ENCODE data around the gene IDH1. TPM values are rescaled to one million over a fixed set of nuclear protein-coding genes. Genes with fewer than 3 reads are reported as not detected.
"Not testable (repeated sequence)": the region's sequence is repeated elsewhere in the genome, so short reads cannot be mapped to it uniquely, and the experiment has no call there.

IDH1 gene
- total RNA-seq, 4 donors from 2014 or later, result 22.0 to 28.0 (median 24.8) TPM

GRCh38 chr2:208228476-208228875 lies 26.4 kb downstream of the IDH1 start:
- Histone ChIP-seq H3K9me3 (no peaks in the 10 kb centered on the region), H3K36me3 (no peaks in the 10 kb centered on the region), H3K27ac (replicated peaks in 1 of 4) (no peak overlapping the region), H3K27me3 (no peaks in the 10 kb centered on the region), H3K4me1 (no peaks in the 10 kb centered on the region), H3K4me3 (no peak overlapping the region)
- DNase-seq (ENCODE audit: extremely low spot score), result no peak
- intact Hi-C loops (cut with DNase I), result no loop called here
- TF ChIP-seq POLR2AphosphoS5 (IDR thresholded peaks at IDR 0.05), result no peak
- no peak for TF ChIP-seq POLR2A (IDR thresholded peaks at IDR 0.05; ENCODE audit: low read depth)
- TF ChIP-seq, protein P1, sequence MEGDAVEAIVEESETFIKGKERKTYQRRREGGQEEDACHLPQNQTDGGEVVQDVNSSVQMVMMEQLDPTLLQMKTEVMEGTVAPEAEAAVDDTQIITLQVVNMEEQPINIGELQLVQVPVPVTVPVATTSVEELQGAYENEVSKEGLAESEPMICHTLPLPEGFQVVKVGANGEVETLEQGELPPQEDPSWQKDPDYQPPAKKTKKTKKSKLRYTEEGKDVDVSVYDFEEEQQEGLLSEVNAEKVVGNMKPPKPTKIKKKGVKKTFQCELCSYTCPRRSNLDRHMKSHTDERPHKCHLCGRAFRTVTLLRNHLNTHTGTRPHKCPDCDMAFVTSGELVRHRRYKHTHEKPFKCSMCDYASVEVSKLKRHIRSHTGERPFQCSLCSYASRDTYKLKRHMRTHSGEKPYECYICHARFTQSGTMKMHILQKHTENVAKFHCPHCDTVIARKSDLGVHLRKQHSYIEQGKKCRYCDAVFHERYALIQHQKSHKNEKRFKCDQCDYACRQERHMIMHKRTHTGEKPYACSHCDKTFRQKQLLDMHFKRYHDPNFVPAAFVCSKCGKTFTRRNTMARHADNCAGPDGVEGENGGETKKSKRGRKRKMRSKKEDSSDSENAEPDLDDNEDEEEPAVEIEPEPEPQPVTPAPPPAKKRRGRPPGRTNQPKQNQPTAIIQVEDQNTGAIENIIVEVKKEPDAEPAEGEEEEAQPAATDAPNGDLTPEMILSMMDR (IDR thresholded peaks at IDR 0.05), result no peak
- no peak for TF ChIP-seq EP300 (IDR thresholded peaks at IDR 0.05)
- 42% methylated on average over 1 of the region's 1 CpG for WGBS

DNA sequence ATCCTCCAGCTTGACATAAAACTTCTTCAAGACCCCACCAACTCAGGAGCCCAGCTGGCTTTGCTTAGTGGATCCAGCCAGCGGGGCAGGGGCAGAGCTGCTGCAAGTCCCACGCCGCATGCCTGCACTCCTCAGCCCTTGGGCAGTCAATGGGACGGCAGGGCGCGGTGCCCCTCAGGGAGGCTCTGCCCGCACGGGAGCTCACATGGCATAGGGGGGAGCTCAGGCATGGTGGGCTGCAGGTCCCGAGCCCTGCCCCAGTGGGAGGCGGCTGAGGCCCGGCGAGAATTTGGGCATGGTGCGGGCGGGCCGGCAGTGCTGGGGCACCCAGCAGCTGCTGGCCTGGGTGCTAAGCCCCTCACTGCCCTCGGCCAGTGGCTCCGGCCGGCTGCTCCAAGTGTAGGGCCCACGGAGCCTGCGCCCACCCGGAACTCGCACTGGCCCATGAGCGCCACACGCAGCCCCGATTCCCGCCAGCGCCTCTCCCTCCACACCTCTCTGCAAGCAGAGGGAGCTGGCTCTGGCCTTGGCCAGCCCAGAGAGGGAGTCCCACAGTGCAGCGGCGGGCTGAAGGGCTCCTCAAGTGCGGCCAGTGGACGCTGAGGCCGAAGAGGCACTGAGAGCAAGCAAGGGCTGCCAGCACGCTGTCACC lies 27.2 kb downstream of the IDH1 start:
- Histone ChIP-seq H3K36me3 (no peaks in the 10 kb centered on the region), H3K4me3 (no peak overlapping the region), H3K27ac (replicated peaks in 1 of 4) (no peak overlapping the region), H3K4me1 (no peaks in the 10 kb centered on the region), H3K27me3 (no peaks in the 10 kb centered on the region), H3K9me3 (no peaks in the 10 kb centered on the region)
- TF ChIP-seq POLR2A (IDR thresholded peaks at IDR 0.05; ENCODE audit: low read depth), result no peak
- TF ChIP-seq POLR2AphosphoS5 (IDR thresholded peaks at IDR 0.05), result no peak
- no peak for TF ChIP-seq EP300 (IDR thresholded peaks at IDR 0.05)
- TF ChIP-seq, protein P1 (IDR thresholded peaks at IDR 0.05), result no peak
- no peak for DNase-seq (ENCODE audit: extremely low spot score)
- intact Hi-C loops (cut with DNase I), result no loop called here
- WGBS, result 97% methylated on average over 6 of the region's 33 CpGs

DNA sequence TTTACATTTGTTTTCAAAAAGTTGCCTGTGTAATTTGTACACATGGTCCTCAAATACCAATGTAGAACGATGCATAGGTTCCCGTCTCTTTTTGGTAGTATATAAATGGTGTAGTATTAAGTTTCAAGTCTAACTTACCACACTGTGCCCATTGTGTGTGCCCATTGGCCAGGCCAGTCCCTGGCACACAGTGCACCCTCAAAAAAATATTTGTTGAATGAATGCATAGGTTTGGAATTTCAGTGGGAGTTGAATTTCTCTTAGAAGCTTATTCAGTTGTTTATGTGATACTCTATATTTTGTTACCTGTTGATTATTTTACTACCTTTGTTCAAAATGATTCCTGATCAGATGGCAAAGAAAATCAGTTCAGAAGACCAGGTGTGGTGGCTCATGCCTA lies 30.1 kb downstream of the IDH1 start:
- no peaks in the 10 kb centered on the region for H3K4me1 ChIP-seq
- TF ChIP-seq POLR2AphosphoS5 (IDR thresholded peaks at IDR 0.05), result no peak
- no peak for TF ChIP-seq POLR2A (IDR thresholded peaks at IDR 0.05; ENCODE audit: low read depth)
- TF ChIP-seq, protein P1 (IDR thresholded peaks at IDR 0.05), result no peak
- no peak for TF ChIP-seq EP300 (IDR thresholded peaks at IDR 0.05)
- no peaks in the 10 kb centered on the region for H3K36me3 ChIP-seq
- no peak overlapping the region for H3K27ac ChIP-seq (replicated peaks in 1 of 4)
- 93% methylated on average over 2 of the region's 2 CpGs for WGBS
- no peaks in the 10 kb centered on the region for H3K9me3 ChIP-seq
- no peak for DNase-seq (ENCODE audit: extremely low spot score)
- H3K27me3 ChIP-seq, result no peaks in the 10 kb centered on the region
- intact Hi-C loops (cut with DNase I), result no loop called here
- H3K4me3 ChIP-seq, result no peak overlapping the region

DNA sequence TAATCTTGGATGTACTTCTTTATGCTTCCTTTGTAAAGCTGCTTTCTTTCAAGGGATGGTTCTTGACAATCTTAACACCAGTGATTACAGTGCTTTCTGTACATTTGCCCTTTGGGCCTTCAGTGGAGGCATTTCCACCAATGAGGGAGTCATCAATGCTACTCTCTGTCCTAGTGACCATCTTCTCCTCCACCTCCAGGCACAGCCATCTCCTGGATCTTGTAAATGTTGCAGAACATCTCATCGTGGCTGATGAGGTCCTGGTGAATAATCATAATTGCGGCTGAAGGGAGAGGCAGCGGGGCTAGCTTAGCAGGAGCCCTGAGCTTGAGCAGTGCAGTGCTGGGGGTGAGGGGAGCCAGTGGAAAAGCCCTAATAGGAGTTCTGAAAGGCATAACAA lies 32.5 kb downstream of the IDH1 start:
- WGBS, result 75% methylated on average over 3 of the region's 3 CpGs
- H3K27ac ChIP-seq (replicated peaks in 1 of 4), result no peak overlapping the region
- no peaks in the 10 kb centered on the region for H3K9me3 ChIP-seq
- H3K4me3 ChIP-seq, result no peak overlapping the region
- no peaks in the 10 kb centered on the region for H3K36me3 ChIP-seq
- intact Hi-C loops (cut with DNase I), result no loop called here
- H3K4me1 ChIP-seq, result no peaks in the 10 kb centered on the region
- H3K27me3 ChIP-seq, result no peaks in the 10 kb centered on the region
- DNase-seq (ENCODE audit: extremely low spot score), result no peak
- TF ChIP-seq EP300 (IDR thresholded peaks at IDR 0.05) (no peak), POLR2A (IDR thresholded peaks at IDR 0.05; ENCODE audit: low read depth) (no peak), POLR2AphosphoS5 (IDR thresholded peaks at IDR 0.05) (no peak)
- TF ChIP-seq, protein P1 (IDR thresholded peaks at IDR 0.05), result no peak

DNA sequence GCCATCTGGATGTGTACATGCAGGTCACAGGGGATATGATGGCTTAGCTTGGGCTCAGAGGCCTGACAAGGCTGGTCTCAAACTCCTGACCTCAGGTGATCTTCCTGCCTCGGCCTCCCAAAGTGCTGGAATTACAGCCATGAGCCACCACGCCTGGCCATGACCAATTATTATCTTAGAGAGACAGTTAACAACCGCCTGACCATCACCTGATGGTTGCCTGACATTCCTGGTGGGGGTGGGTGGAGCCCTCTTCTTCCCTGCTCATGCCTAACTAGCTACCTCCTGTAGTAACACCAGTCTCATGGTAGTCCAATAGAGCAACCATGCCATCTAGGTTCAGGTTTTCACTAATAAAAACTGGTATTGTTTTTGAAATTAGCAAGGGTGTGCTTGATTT lies 33.0 kb downstream of the IDH1 start:
- H3K4me1 ChIP-seq; H3K4me3 ChIP-seq; H3K36me3 ChIP-seq; DNase-seq (ENCODE audit: extremely low spot score); H3K27ac ChIP-seq (replicated peaks in 1 of 4); H3K9me3 ChIP-seq; H3K27me3 ChIP-seq; intact Hi-C loops (cut with DNase I): not testable (repeated sequence)
- WGBS, result 91% methylated on average over 3 of the region's 3 CpGs
